ENCODE measurements around the gene GRK4.
A peak's percentile ranks its signal among the peaks of the same experiment; 100 is the strongest.

The GRK4 gene

DNA sequence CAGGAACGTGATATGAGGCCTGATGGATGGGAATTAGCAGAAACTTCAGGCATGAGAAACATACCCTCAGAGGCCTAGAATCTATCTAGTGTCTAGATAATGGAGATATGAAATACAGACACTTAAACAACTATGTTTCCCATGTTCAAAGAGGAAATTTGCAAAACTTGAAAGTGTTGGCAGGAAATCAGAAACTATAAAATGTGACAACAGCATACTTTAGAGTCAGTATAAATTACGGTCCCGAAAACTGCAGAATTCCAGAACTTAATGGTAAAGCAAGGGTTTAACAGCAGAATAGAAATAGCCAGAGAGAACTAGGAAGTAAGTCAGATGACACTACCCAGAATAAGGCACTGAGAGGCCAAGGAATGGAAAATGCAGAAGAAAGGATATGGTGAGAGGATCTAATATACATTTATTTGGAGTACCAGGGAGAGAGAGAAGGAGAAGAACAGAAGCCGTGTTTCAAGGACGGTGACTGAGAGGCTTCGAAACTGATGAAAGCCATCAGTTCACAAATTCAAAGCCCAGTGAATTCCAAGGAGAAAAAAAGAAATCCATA, 103.5 kb downstream of the GRK4 start:
- Mint-ChIP-seq H3K27ac (no peak overlapping the region), H3K4me1 (ENCODE audit: low read depth) (no peaks in the 10 kb centered on the region), H3K36me3 (ENCODE audit: low read depth) (no peaks in the 10 kb centered on the region), H3K9me3 (peaks cover 5% of the 10 kb centered on the region), H3K4me3 (no peak overlapping the region), H3K27me3 (peaks cover 3% of the 10 kb centered on the region)

DNA sequence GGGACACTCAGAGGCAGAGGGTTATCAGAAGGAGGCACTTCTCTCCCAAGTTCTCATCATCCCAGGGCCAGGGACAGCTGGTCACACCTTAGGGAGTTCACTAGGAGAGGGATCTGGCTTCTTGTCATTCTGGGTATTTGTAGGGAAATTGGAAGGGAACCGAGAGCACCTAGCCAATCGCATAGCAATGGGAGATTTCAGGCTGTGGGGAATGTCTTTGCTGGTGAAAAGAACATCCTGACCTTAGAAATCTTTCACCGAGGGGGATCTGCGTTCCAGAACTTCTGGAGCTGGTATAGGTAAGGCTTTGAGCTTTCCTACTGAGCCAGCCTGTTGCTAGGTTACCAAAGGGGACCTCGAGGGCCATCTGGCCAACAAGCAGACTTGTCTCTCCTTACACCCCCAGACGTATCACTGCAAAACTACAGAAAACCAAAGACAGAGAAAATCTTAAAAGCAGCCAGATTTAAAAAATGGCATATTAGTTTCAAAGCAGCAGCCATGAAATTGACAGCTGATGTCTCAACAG, 104.2 kb downstream of the GRK4 start:
- H3K4me1 Mint-ChIP-seq (ENCODE audit: low read depth), result no peaks in the 10 kb centered on the region
- H3K4me3 Mint-ChIP-seq, result no peak overlapping the region
- H3K9me3 Mint-ChIP-seq, result peaks cover 5% of the 10 kb centered on the region
- H3K27ac Mint-ChIP-seq, result no peak overlapping the region
- H3K36me3 Mint-ChIP-seq (ENCODE audit: low read depth), result no peaks in the 10 kb centered on the region
- peaks cover 3% of the 10 kb centered on the region for H3K27me3 Mint-ChIP-seq

DNA sequence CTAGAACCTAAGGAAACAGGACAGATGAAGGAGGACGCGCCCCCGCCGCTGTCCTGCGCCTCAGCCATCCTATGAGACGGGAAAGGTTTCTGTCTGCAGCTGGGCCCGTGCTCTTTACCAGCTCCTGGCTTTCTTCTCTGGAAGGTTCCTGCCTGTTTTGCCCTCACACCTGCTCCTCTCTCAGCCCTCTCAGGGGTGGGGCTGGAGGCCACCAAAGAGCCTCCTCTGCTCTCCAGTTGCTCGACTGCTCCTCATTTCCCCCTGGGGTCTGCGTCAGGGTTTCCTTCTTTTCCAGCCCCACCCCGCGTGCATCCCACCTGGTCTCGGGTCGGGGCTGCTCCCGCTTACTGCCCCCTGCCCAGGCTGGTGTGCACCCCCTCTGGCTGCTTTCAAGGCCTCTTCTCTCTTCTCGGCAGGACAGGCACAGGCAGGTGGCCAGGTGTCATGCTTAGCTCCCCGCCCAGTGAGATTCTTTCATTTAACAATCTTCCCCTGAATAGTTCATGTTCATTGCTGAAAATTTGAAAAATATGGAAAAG, 106.4 kb downstream of the GRK4 start:
- H3K27me3 Mint-ChIP-seq, result peaks cover 3% of the 10 kb centered on the region
- H3K4me1 Mint-ChIP-seq (ENCODE audit: low read depth), result no peaks in the 10 kb centered on the region
- H3K9me3 Mint-ChIP-seq, result peaks cover 5% of the 10 kb centered on the region
- no peak overlapping the region for H3K4me3 Mint-ChIP-seq
- no peaks in the 10 kb centered on the region for H3K36me3 Mint-ChIP-seq (ENCODE audit: low read depth)
- H3K27ac Mint-ChIP-seq, result no peak overlapping the region

DNA sequence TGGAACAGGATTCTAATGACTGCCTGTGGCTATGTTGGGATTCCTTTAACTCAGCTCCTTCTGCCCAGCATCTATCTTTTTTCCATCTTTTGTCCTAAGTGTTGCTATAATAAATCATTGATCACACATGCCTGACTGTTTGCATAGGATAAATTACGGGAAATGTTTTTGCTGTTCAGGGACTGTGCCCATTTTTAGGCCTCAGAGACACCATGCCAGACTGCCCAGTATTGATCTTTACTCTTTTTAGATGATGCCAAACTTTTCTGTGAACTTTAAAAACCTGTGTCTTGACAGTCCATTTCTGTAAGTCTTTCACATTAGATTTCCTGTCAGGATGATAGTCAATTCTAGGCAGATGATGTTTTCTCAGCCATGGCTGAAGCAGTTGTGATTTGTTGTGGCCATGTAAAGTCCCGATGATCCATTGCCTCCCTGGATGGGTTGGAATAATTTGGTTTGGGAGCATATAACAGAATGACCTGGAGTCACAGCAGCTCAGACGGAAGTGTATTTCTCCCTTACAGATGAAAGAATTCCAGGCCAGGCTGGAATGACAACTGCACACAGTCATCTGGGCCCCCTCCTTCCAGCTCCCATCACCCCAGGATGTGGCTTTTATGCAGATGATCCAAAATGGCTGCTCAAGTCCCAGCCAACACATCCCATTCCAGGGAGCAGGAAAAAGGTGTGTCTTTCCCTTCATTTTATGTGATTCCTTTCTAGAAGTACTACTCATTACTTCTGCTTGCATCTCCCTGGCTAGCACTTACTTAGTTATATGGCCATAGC, 107.5 kb downstream of the GRK4 start:
- Mint-ChIP-seq H3K4me3 (no peak overlapping the region), H3K9me3 (no peaks in the 10 kb centered on the region), H3K36me3 (ENCODE audit: low read depth) (no peaks in the 10 kb centered on the region), H3K4me1 (ENCODE audit: low read depth) (peaks cover 4% of the 10 kb centered on the region), H3K27ac (no peak overlapping the region), H3K27me3 (no peaks in the 10 kb centered on the region)

DNA sequence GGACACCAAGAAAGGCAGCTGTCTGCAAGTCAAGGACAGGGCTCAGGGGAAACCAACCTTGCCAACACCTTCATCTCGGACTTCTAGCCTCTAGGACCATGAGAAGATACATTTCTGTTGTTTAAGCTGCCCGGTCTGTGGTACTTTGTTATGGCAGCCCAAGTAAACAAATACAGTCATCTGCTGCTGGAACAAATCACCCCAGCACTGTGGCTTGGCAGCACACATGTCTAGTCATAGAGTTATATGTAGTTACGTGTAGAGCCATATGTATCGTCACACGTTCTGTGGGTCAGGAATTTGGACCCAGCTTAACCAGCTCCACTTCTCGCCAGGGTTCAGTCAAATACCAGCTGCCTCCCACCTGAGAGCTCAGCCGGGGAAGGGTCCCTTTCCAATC, 108.4 kb downstream of the GRK4 start:
- Mint-ChIP-seq H3K36me3 (ENCODE audit: low read depth) (no peaks in the 10 kb centered on the region), H3K4me3 (no peak overlapping the region), H3K9me3 (no peaks in the 10 kb centered on the region), H3K27ac (no peak overlapping the region), H3K4me1 (ENCODE audit: low read depth) (peaks cover 13% of the 10 kb centered on the region), H3K27me3 (no peaks in the 10 kb centered on the region)

DNA sequence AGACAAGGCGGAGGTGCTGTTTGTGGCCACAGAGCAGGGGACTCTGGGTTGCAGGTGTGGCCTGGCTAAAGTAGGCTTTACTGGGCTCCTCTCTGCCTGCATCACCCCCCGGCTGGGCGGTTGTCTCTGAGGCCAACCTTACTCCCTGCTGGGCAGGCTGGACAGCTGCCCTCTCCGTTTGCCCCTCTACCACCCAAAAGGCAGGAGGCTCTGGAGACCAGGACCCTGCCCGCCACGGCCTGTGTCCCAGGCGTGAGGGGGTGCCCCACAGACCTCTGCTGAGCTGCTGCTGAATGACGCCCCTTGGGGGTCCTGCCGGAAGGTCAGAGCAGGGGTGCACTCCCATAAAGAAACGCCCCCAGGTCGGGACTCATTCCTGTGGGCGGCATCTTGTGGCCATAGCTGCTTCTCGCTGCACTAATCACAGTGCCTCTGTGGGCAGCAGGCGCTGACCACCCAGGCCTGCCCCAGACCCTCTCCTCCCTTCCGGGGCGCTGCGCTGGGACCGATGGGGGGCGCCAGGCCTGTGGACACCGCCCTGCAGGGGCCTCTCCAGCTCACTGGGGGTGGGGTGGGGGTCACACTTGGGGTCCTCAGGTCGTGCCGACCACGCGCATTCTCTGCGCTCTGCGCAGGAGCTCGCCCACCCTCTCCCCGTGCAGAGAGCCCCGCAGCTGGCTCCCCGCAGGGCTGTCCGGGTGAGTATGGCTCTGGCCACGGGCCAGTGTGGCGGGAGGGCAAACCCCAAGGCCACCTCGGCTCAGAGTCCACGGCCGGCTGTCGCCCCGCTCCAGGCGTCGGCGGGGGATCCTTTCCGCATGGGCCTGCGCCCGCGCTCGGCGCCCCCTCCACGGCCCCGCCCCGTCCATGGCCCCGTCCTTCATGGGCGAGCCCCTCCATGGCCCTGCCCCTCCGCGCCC, 110.0 kb downstream of the GRK4 start:
- H3K4me1 Mint-ChIP-seq (ENCODE audit: low read depth), result peaks cover 24% of the 10 kb centered on the region
- H3K27me3 Mint-ChIP-seq, result no peaks in the 10 kb centered on the region
- H3K27ac Mint-ChIP-seq, result no peak overlapping the region
- H3K4me3 Mint-ChIP-seq, result no peak overlapping the region
- H3K9me3 Mint-ChIP-seq, result no peaks in the 10 kb centered on the region
- H3K36me3 Mint-ChIP-seq (ENCODE audit: low read depth), result peaks cover 5% of the 10 kb centered on the region

DNA sequence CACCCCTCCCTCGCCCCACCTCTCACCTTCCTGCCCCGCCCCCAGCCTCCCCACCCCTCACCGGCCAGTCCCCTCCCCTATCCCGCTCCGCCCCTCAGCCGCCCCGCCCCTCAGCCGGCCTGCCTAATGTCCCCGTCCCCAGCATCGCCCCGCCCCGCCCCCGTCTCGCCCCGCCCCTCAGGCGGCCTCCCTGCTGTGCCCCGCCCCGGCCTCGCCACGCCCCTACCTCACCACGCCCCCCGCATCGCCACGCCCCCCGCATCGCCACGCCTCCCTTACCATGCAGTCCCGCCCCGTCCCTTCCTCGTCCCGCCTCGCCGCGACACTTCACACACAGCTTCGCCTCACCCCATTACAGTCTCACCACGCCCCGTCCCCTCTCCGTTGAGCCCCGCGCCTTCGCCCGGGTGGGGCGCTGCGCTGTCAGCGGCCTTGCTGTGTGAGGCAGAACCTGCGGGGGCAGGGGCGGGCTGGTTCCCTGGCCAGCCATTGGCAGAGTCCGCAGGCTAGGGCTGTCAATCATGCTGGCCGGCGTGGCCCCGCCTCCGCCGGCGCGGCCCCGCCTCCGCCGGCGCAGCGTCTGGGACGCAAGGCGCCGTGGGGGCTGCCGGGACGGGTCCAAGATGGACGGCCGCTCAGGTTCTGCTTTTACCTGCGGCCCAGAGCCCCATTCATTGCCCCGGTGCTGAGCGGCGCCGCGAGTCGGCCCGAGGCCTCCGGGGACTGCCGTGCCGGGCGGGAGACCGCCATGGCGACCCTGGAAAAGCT, 110.9 kb downstream of the GRK4 start, which contains the start of the genes HTT and HTT-AS:
HTT (plus strand) TSS at position 604 of the 768 bp plus-strand sequence; CDS start at position 749, 145 bp downstream.
HTT-AS (minus strand) TSS at position 461 of the 768 bp plus-strand sequence.
- Mint-ChIP-seq H3K4me3 (peak within 1 kb of the TSS; percentile 91), H3K4me1 (ENCODE audit: low read depth) (peaks cover 32% of the 10 kb centered on the region), H3K36me3 (ENCODE audit: low read depth) (peaks cover 5% of the 10 kb centered on the region), H3K9me3 (no peaks in the 10 kb centered on the region), H3K27me3 (no peaks in the 10 kb centered on the region), H3K27ac (peak within 1 kb of the TSS; percentile 89)

DNA sequence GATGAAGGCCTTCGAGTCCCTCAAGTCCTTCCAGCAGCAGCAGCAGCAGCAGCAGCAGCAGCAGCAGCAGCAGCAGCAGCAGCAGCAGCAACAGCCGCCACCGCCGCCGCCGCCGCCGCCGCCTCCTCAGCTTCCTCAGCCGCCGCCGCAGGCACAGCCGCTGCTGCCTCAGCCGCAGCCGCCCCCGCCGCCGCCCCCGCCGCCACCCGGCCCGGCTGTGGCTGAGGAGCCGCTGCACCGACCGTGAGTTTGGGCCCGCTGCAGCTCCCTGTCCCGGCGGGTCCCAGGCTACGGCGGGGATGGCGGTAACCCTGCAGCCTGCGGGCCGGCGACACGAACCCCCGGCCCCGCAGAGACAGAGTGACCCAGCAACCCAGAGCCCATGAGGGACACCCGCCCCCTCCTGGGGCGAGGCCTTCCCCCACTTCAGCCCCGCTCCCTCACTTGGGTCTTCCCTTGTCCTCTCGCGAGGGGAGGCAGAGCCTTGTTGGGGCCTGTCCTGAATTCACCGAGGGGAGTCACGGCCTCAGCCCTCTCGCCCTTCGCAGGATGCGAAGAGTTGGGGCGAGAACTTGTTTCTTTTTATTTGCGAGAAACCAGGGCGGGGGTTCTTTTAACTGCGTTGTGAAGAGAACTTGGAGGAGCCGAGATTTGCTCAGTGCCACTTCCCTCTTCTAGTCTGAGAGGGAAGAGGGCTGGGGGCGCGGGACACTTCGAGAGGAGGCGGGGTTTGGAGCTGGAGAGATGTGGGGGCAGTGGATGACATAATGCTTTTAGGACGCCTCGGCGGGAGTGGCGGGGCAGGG, 111.7 kb downstream of the GRK4 start:
- Mint-ChIP-seq H3K36me3 (ENCODE audit: low read depth) (peaks cover 5% of the 10 kb centered on the region), H3K4me1 (ENCODE audit: low read depth) (peaks cover 37% of the 10 kb centered on the region), H3K4me3 (peak overlapping the region; percentile 91), H3K27ac (peak overlapping the region; percentile 84), H3K9me3 (no peaks in the 10 kb centered on the region), H3K27me3 (no peaks in the 10 kb centered on the region)

DNA sequence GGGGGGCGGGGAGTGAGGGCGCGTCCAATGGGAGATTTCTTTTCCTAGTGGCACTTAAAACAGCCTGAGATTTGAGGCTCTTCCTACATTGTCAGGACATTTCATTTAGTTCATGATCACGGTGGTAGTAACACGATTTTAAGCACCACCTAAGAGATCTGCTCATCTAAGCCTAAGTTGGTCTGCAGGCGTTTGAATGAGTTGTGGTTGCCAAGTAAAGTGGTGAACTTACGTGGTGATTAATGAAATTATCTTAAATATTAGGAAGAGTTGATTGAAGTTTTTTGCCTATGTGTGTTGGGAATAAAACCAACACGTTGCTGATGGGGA, 112.2 kb downstream of the GRK4 start:
- H3K9me3 Mint-ChIP-seq, result no peaks in the 10 kb centered on the region
- H3K4me3 Mint-ChIP-seq, result peak overlapping the region; percentile 91
- H3K27ac Mint-ChIP-seq, result peak overlapping the region; percentile 84
- no peaks in the 10 kb centered on the region for H3K27me3 Mint-ChIP-seq
- H3K4me1 Mint-ChIP-seq (ENCODE audit: low read depth), result peaks cover 37% of the 10 kb centered on the region
- H3K36me3 Mint-ChIP-seq (ENCODE audit: low read depth), result peaks cover 5% of the 10 kb centered on the region

DNA sequence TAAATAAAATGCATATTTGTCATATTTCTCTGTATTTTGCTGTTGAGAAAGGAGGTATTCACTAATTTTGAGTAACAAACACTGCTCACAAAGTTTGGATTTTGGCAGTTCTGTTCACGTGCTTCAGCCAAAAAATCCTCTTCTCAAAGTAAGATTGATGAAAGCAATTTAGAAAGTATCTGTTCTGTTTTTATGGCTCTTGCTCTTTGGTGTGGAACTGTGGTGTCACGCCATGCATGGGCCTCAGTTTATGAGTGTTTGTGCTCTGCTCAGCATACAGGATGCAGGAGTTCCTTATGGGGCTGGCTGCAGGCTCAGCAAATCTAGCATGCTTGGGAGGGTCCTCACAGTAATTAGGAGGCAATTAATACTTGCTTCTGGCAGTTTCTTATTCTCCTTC, 114.4 kb downstream of the GRK4 start:
- no peaks in the 10 kb centered on the region for H3K27me3 Mint-ChIP-seq
- peak overlapping the region; percentile 51 for H3K27ac Mint-ChIP-seq
- H3K4me1 Mint-ChIP-seq (ENCODE audit: low read depth), result peaks cover 54% of the 10 kb centered on the region
- H3K4me3 Mint-ChIP-seq, result no peak overlapping the region
- peaks cover 5% of the 10 kb centered on the region for H3K36me3 Mint-ChIP-seq (ENCODE audit: low read depth)
- no peaks in the 10 kb centered on the region for H3K9me3 Mint-ChIP-seq

DNA sequence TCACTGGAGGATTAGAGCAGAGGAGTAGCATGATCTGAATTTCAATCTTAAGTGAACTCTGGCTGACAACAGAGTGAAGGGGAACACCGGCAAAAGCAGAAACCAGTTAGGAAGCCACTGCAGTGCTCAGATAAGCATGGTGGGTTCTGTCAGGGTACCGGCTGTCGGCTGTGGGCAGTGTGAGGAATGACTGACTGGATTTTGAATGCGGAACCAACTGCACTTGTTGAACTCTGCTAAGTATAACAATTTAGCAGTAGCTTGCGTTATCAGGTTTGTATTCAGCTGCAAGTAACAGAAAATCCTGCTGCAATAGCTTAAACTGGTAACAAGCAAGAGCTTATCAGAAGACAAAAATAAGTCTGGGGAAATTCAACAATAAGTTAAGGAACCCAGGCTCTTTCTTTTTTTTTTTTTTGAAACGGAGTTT, 116.3 kb downstream of the GRK4 start:
- Mint-ChIP-seq H3K27ac (peak overlapping the region; percentile 69), H3K27me3 (no peaks in the 10 kb centered on the region), H3K9me3 (no peaks in the 10 kb centered on the region), H3K4me1 (ENCODE audit: low read depth) (peaks cover 70% of the 10 kb centered on the region), H3K4me3 (no peak overlapping the region), H3K36me3 (ENCODE audit: low read depth) (peaks cover 12% of the 10 kb centered on the region)

DNA sequence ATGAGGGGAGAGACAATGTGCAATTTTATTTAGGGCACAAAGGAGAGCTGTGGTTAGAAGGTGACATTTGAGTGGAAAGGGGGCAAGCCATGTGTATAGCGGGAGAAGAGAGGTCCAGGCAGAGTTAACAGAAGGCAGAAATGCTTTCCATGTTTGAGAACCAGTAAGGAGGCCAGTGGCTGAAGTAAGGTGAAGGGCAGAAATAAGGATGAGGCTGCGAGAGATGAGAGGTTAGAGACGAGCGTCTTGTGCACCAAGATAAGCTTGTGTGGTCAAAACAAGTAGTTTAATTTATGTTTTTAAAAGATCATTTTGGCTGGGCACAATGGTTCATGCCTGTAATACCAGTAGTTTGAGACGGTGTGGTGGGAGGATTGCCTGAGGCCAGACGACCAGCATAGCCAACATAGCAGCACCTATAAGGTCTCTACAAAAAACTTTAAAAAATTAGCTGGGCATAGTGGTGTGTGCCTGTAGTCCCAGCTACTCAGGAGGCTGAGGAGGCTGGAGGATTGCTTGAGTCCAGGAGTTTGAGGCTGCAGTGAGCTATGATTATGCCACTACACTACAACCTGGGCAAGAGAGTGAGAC, 119.6 kb downstream of the GRK4 start:
- H3K27ac Mint-ChIP-seq, result peak overlapping the region; percentile 24
- H3K4me1 Mint-ChIP-seq (ENCODE audit: low read depth), result peaks cover 71% of the 10 kb centered on the region
- no peak overlapping the region for H3K4me3 Mint-ChIP-seq

DNA sequence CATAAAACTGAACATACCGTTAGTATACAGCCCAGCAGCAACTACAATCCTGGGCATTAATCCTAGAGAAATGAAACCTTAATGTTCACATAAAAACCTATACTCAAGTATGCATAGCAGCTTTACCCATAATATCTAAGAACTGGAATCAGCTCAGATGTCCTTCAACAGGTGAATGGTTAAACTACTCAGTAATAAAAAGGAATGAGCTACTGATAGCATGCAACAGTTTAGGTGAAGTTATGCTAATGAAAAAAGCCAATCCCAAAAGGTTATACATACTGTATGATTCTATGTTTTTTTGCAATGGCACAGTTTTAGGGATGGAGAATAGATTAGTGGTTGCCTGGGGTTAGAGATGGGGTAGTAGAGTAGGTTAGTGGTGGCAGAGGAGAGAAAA, 120.4 kb downstream of the GRK4 start:
- no peaks in the 10 kb centered on the region for H3K9me3 Mint-ChIP-seq
- peak overlapping the region; percentile 84 for H3K27ac Mint-ChIP-seq
- H3K36me3 Mint-ChIP-seq (ENCODE audit: low read depth), result peaks cover 27% of the 10 kb centered on the region
- H3K4me3 Mint-ChIP-seq, result no peak overlapping the region
- no peaks in the 10 kb centered on the region for H3K27me3 Mint-ChIP-seq
- peaks cover 65% of the 10 kb centered on the region for H3K4me1 Mint-ChIP-seq (ENCODE audit: low read depth)

More for the DNA sequence above, 119.6 kb downstream of the GRK4 start:
- Mint-ChIP-seq H3K36me3 (ENCODE audit: low read depth) (peaks cover 22% of the 10 kb centered on the region), H3K9me3 (no peaks in the 10 kb centered on the region), H3K27me3 (no peaks in the 10 kb centered on the region)
